ENCODE results near the gene PLOD3. TPM values are rescaled to one million over a fixed set of nuclear protein-coding genes. Genes with fewer than 3 reads are reported as not detected.

The PLOD3 gene
- total and polyA plus RNA-seq, 2 of the 8 experiments (the other 6 are each of a cell fraction or from before 2014, with no cell fraction given) = 28.4 to 47.2 TPM

- H3K36me3 ChIP-seq (ENCODE audit: control insufficient read depth in 2 of 4, insufficient read depth in 4 of 4, low read length in 3 of 4) = no peaks in the 10 kb centered on the region; a peak in 2 of 8 replicates
- H3K79me2 ChIP-seq (ENCODE audit: control insufficient read depth in 1 of 2, insufficient read depth in 2 of 2, low read length in 2 of 2) = peaks cover 0 to 16% of the 10 kb centered on the region in 2 experiments; a peak in 1 of 4 replicates
- no peak overlapping the region for H3K4me2 ChIP-seq (ENCODE audit: insufficient read depth in 1 of 2, low read depth in 2 of 2, low read length in 2 of 2)
- no peaks in the 10 kb centered on the region for H3K27me3 ChIP-seq (replicated peaks in 1 of 4; ENCODE audit: control insufficient read depth in 3 of 4, extremely low read depth in 1 of 4, insufficient read depth in 3 of 4, low read length in 3 of 4)
- H3K56ac ChIP-seq (replicated peaks; ENCODE audit: insufficient read length, low read depth, low read length) = no peak overlapping the region
- POLR2A ChIA-PET (ENCODE audit: partially characterized antibody) = no interaction called here
- peaks cover 6% of the 10 kb centered on the region; the same call in 1 of the 2 replicates for H3K79me1 ChIP-seq (ENCODE audit: low read depth, low read length)
- H4K5ac ChIP-seq (ENCODE audit: insufficient read length, low read depth, low read length) = no peak overlapping the region
- no peak overlapping the region for H2BK120ac ChIP-seq (replicated peaks; ENCODE audit: low read depth, low read length)
- 91% methylated on average over 9 of the region's 9 CpGs; no CpG with 5 or more reads in 1 of the 2 experiments for WGBS, 2 experiments (ENCODE audit: extremely low coverage in 1 of 2, insufficient coverage in 1 of 2, insufficient read length in 1 of 2, insufficient replicate concordance in 2 of 2, low coverage in 1 of 2, low lambda C conversion rate in 2 of 2, missing lambda C conversion rate in 1 of 2)
- FAIRE-seq = no peak
- no peak overlapping the region for H4K91ac ChIP-seq (replicated peaks; ENCODE audit: insufficient read length, low read length)
- no peak overlapping the region for H3K4me3 ChIP-seq (ENCODE audit: extremely low read depth in 1 of 4, insufficient read depth in 2 of 4, low read depth in 3 of 4, low read length in 4 of 4)
- no peak overlapping the region for H3K27ac ChIP-seq (ENCODE audit: low read depth, low read length)
- no peak overlapping the region for H3K14ac ChIP-seq (ENCODE audit: insufficient read length)
- H2BK15ac ChIP-seq (ENCODE audit: low read length) = no peak overlapping the region
- H3K18ac ChIP-seq (ENCODE audit: extremely low read depth, low read length) = no peak overlapping the region
- no peak overlapping the region for H3K4ac ChIP-seq (replicated peaks; ENCODE audit: insufficient read length, low read depth, low read length)
- H3K4me1 ChIP-seq (replicated peaks in 1 of 4; ENCODE audit: control insufficient read depth in 3 of 4, insufficient read depth in 4 of 4, low read length in 3 of 4) = peaks cover 0 to 9% (median 4%) of the 10 kb centered on the region in 4 experiments; a peak in 5 of 7 replicates
- no peak overlapping the region for H2BK20ac ChIP-seq (ENCODE audit: low read length)
- no peak overlapping the region for H2BK5ac ChIP-seq (ENCODE audit: low read depth, low read length)
- H4K20me1 ChIP-seq (replicated peaks in 1 of 2; ENCODE audit: control insufficient read depth in 1 of 2, insufficient read depth in 2 of 2, low read length in 2 of 2) = peaks cover 0 to 13% of the 10 kb centered on the region in 2 experiments
- no peak overlapping the region for H2AFZ ChIP-seq (ENCODE audit: low read length)
- no peak overlapping the region for H2AK5ac ChIP-seq (ENCODE audit: low read depth, low read length)
- H3K9ac ChIP-seq (replicated peaks in 1 of 4; ENCODE audit: extremely low read depth in 1 of 4, low read depth in 3 of 4, low read length in 3 of 4) = no peak overlapping the region
- no peak overlapping the region for H2BK12ac ChIP-seq (ENCODE audit: low read depth, low read length)
- H4K8ac ChIP-seq (ENCODE audit: extremely low read depth, insufficient read depth, low read length) = no peak overlapping the region
- no peak for TF ChIP-seq BRCA1 (IDR thresholded peaks at IDR 0.05; ENCODE audit: low read depth, low read length)
- no peak for TF ChIP-seq TBP (IDR thresholded peaks at IDR 0.05; ENCODE audit: low read depth, low read length)
- no peak for TF ChIP-seq EP300 (IDR thresholded peaks at IDR 0.05; ENCODE audit: borderline replicate concordance in 1 of 2, low read depth in 2 of 2, low read length in 2 of 2)
- peaks cover 5% of the 10 kb centered on the region for H3K23me2 ChIP-seq (ENCODE audit: low read depth, low read length)
- H3K23ac ChIP-seq (ENCODE audit: insufficient read length) = no peak overlapping the region
- CTCF ChIA-PET (ENCODE audit: partially characterized antibody) = interaction anchor here (1.4 kb wide), 1 partner anchor 33 kb away, joined by 3 read pairs; no protein-coding TSS in a partner anchor
- no peak for DNase-seq (ENCODE audit: low read depth in 1 of 2, low spot score in 2 of 2)
- H3K9me3 ChIP-seq (ENCODE audit: insufficient read depth in 2 of 2, low read depth in 1 of 2, low read length in 1 of 2) = no peaks in the 10 kb centered on the region
Measured at GRCh38 chr7:101239951-101240220, 22.5 kb upstream of the PLOD3 start.
